ENCODE measurements around the gene DNAI1.
"Not testable (repeated sequence)": the region's sequence is repeated elsewhere in the genome, so short reads cannot be mapped to it uniquely, and the experiment has no call there.

The DNAI1 gene

DNA sequence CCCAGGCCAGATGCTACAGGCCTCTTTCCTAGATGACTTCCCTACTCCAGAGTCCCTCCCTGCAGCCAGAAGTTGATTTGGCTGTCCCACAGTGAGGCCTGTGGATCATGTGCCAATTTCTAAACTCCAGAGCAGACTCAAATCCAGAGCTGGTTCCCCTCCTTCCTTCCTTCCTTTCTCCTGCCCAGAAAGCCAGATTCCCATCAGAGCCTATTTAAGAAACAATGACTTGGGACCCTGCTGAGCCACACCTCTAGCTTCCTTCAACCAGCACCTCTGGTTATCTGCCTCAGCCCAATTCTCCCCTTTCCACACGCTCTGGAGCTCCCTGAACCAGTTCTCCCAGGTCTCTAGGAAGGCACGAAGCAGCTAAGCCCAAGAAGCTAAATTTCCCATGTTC is 7.5 kb upstream of the DNAI1 start:
- DNase-seq, result peak in 1 of 4 experiments; percentile 19

DNA sequence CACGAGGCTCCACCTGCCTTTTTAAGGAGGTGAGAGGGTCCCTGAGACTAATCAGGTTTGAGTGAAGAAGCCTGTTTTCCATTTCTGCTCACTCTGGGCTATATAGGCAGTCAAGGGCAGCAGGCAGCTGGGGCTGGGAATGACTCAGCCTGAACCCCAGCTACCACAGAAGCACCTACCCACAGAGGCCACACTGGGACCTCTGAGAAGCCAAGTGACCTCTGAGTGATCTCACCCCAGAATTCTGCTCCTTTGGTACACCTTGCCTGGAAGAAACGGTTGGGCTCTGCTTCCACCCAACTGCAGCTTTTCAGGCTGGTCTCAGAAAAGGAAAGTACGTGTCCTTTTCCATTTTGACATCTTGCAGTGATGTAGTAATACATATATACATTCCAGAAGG is 7.1 kb upstream of the DNAI1 start:
- no peak for DNase-seq

GRCh38 chr9:34452568-34452967 is 6.0 kb upstream of the DNAI1 start:
- DNase-seq, result no peak

- peak; percentile 26 to 57 (median 31) for DNase-seq
These were observed 4.0 kb upstream of the DNAI1 start for GRCh38 chr9:34454571-34455065.

DNA sequence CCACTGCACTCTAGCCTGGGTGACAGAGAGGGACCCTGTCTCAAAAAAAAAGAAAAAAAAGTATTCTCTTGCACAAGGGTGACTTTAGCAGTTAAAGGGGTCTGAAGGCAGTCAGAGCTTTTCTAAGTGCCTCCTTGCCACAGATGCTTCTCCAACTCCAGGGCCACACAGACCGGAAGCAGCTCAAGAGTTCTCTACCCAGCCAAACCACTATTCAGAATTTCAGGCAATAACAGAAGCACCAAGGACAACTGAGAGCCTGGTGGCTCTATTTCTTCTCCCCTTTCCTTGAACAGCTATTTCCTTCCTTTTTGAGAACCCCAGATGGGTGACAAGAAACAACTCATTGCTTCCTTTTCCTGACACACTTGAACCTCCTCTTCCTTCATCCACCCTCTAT is 2.5 kb upstream of the DNAI1 start:
- peak in 2 of 4 experiments; percentile 9 to 11 for DNase-seq

DNA sequence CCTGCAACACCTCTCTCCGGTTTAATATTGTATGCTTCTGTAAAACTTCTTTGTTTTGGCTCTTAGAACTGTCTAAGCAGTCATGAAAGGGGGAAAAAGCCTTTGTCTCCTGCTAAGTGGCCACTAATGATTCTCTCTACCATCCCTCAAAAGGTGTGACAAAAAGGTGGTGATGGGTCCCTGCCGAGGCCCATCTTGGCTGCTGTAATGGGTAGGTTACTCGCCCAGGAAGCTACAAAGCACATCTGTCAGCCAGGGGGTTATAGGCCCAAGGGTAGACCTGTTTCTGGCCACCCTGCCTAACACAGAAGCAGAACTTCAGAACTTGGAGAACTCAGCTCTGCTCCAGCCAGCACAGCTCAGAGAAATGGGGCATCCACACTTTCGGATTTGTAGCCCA is 1.9 kb upstream of the DNAI1 start:
- no peak for DNase-seq

DNA sequence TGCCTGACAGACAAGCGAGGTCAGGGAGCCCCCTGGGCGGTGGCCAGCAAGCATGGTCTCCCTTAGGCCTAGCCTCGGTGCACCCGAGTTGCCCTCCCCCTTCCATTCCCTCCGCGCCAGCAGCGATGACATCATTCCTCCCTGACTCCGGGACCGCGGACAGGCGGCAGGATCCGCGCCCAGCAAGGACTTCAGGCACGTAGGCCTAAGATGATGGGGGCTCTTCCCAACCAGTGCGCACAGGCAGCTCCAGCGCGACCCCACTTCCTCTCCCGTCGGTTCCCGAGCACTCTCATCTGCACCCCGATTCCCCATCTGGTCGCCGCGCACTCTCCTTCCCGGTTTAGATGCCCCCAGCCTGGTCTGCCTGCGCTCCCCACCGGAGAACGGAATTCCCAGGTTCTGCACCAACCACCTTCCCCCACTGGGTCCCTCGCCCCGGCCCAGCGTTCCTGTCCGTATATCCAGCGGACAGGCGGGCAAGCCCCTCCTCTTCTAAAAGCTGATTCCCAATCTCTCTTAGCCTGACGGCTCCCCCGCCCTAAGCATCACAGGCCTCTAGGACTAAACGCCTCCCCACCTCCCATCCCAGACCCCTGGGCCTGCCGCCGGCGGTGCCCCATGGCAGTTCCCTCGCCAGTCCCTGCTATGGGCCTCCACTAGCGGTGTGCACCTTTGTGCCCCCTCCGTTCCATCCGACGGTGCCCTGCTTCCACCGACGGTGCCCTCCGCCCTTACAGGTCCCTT is 1.2 kb upstream of the DNAI1 start:
- DNase-seq, result peak in 3 of 4 experiments; percentile 11 to 35 (median 17)

DNA sequence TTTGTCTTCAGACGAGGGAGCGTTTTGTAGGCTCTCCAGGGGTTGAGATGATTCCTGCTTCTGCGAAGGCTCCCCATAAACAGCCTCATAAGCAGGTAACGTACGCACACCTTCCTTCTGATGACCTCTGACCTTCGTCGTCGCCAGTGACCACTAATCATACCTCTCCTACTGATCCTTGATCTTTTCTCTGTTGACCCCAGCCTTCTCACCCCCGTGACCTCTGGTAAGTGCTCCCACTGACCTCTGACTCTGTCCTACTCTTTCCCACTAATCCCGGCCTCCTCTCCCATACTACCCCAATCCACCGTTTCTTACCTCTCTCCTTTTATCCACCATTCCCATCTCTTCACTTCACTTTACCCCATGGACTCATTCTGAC is 345 bp downstream of the DNAI1 start:
- no peak for DNase-seq

DNA sequence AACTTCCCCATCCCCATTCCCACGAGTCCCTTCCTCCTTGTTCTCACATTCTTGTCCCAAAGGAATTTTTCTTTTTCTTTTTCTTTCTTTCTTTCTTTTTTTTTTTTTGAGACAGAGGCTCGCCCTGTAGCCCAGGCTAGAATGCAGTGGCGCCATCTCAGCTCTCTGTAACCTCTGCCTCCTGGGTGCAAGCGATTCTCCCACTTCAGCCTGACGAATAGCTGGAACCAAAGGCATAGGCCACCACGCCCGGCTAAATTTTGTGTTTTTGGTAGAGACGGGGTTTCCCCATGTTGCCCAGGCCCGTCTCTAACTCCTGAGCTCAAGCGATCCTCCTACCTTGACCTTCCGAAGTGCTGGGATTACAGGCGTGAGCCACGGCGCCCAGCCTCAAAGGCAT is 751 bp downstream of the DNAI1 start:
- DNase-seq, result no peak

- DNase-seq, result peak in 3 of 4 experiments; percentile 14 to 23 (median 22)
These were observed 1.3 kb downstream of the DNAI1 start for GRCh38 chr9:34459941-34460340.

DNA sequence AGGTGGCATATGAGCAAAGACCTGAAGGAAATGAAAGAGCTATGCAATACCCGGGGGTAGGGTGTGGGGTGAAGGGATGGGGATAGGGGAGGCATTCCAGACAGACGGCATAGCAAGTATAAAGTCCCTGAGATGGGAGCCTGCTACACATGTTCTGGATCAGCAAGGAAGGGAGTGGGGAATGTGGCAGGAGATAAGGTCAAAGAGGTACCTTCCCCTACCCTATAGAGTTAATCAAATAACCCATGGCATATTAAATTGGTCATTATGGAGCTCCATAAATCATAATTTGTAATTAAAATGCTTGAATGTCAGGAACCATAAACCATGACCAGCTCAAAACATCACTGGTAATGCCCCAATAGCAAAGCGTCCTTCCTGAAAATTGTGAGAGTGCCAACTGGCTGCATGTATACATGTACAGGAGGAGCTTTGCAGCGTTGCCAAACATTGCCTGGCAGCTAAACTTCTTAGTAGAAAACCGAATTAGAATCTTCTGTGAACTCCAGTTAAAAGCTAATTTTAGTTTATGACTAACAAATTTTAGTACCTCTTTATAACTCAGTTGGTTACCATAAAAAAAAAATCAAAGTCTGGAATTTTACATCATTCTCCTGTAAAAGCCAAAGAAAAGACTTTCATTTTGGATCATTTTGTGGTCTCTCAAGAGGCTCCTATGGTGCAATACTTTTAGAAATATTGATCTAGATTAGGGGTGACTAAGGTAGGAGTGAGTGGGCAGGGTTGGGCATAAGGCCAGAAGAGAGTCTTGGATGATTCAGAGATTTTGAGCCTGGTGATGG is 4.7 kb downstream of the DNAI1 start:
- DNase-seq, result peak in 2 of 4 experiments; percentile 10 to 30

DNA sequence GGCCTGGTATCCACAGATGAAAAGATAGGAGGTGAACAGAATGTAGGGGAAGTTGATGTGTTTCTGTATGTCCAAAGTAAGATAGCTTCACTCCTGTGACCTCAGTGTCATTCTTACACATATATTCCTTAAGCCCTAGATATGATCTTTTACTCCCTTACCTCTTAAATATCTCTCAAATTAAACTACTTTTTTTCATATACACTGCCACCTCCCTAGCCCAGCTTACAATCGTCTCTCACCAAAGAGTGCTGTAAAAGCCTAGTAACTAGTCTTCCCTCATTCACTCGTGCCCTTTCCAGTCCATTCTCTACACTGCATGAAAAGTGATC is 5.3 kb downstream of the DNAI1 start:
- DNase-seq, result peak in 1 of 4 experiments; percentile 7

DNA sequence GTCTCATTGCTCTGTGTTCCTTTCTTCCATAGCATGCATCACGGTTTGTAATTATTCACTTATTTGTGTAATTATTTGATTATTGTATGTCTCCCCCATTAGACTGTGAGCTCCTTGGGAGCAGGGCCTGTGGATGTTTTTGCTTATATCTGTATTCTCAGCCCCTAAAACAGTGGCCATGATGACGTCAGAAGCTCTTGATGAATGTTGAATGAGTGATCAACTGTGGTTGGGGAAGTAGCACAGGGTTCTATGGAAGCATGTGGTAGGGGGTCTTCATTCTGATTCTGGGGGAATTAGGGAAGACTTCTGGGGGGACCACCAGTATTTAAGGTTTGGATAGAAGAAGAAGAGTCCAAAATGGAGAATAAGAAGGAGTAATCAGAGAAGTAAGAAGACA is 6.0 kb downstream of the DNAI1 start:
- DNase-seq, result no peak

GRCh38 chr9:34465468-34465867 is 6.9 kb downstream of the DNAI1 start:
- DNase-seq, result no peak

DNA sequence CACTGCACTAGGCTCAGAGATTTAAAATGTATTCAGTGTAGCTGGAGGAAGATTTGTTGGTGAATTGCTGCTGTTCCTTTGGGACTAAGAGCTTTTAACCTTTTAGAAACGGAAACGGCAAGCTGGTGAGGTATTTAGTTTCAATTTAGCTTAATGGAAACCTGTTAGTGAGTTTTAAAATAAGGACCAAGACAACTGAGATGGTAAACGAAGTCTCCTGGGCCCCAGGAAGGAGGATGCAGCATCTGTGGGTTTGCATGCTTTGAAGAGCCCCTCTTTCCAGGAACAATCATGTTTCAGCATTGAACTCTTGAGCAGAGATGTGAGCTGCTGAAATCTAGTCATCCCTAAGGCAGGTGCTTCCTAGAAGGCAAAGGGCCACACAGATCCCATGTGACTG is 16.5 kb downstream of the DNAI1 start:
- DNase-seq, result no peak

- no peak for DNase-seq
These were observed 18.9 kb downstream of the DNAI1 start for GRCh38 chr9:34477541-34477940.

DNA sequence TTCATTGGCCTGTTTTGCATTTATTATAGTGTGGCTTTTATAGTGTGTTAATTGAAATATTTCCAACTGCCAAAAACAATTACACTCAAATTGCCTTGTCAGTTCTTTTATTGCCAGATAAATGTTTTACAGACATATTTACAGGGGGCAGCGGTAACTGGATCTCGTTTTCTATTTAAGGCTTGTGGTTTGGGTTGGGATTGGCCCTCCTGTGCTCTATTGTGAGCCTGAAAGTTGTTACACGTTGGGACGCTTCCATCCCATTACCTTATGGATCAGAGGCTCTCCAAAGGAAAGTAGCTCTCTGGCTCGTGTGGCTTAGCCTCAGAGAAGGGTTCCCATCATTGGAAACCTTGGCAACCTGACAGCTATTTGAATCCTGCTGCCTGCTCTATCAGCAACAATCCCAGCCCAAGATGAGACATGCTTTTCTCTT is 20.8 kb downstream of the DNAI1 start:
- DNase-seq, result no peak

DNA sequence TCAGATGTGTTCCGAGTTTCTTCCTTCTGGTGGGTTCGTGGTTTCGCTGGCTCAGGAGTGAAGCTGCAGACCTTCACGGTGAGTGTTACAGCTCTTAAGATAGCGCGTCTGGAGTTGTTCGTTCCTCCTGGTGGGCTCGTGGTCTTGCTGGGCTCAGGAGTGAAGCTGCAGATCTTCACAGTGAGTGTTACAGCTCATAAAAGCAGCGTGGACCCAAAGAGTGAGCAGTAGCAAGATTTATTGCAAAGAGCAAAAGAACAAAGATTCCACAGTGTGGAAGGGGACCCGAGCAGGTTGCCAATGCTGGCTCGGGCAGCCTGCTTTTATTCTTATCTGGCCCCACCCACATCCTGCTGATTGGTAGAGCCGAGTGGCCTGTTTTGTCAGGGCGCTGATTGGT is 23.0 kb downstream of the DNAI1 start:
- DNase-seq, result not testable (repeated sequence)

GRCh38 chr9:34482746-34483145 is 24.1 kb downstream of the DNAI1 start:
- not testable (repeated sequence) for DNase-seq

DNA sequence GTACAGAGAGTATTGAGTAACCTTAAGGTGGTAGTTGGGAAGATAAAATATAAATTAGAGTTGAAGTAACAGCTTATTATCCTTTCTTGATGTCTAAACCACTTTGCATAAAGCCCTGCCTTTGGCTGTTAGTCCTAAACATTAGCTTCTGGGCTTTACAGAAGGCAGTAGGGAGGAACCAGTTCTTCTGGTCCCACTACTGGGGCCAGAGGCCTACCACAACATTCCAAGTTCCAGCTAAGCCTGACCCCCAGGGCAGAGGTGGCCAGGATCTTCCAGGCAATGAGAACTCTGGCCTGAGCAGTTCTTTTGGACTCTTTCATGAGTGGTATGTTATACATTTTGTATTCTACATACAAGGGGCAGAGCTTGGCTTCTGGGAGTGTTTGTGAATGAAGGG is 26.1 kb downstream of the DNAI1 start:
- no peak for DNase-seq

GRCh38 chr9:34485822-34486221 is 27.2 kb downstream of the DNAI1 start:
- DNase-seq, result no peak

DNA sequence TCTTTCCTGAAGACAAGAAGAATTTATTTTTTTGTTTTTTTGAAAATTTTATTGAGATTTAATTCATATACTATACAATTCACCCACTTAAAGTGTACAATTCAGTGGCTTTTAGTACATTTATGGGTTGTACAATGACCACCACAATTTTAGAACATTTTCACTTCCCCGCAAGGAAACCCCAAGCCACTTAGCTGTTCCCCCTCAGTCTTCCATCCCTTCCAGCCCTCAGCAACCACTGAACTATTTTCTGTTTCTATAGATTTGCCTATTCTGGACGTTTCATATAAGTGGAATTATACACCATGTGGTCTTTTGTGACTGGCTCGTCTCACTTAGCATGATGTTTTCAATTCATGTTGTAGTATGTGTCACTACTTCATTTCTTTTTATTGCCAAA is 28.0 kb downstream of the DNAI1 start:
- no peak for DNase-seq

DNA sequence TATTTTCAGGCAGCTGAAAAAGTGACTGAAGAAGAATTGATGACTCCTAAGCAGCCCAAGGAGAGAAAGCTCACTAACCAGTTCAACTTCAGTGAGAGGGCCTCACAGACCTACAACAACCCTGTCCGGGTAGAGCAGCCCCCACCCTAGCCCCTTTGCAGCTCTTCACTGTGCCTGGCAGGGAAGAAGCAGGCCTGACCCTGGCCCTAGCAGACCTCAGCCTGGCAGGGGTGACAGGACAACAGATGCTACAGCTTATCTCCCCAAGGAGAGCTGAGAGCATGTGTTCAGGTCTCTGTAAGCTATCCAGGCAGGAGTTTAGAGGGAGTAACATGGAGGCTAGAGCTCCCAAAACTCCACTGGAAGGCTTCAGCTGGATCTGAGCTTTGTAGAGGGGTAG is 31.8 kb downstream of the DNAI1 start:
- DNase-seq, result no peak

GRCh38 chr9:34490760-34491159 is 32.2 kb downstream of the DNAI1 start:
- DNase-seq, result no peak

Measured in suppressor macrophage (primary cell).